ENCODE results near the gene COX4I1.

Gene COX4I1

GRCh38 chr16:85847036-85847435, 47.5 kb downstream of the COX4I1 start:
- DNase-seq (ENCODE audit: low read depth, low spot score): no peak
- H3K4me3 ChIP-seq (ENCODE audit: low read depth, low read length): no peak overlapping the region
- no peak for TF ChIP-seq CTCF (IDR thresholded peaks at IDR 0.05; ENCODE audit: low read depth, low read length)
- in situ Hi-C loops (cut with HindIII; ENCODE audit: low sequenced_read_pairs): no loop called here

- DNase-seq (ENCODE audit: low read depth, low spot score): no peak
- in situ Hi-C loops (cut with HindIII; ENCODE audit: low sequenced_read_pairs): no loop called here
- no peak for TF ChIP-seq CTCF (IDR thresholded peaks at IDR 0.05; ENCODE audit: low read depth, low read length)
- H3K4me3 ChIP-seq (ENCODE audit: low read depth, low read length): no peak overlapping the region
Observed at GRCh38 chr16:85847681-85848601, 48.4 kb downstream of the COX4I1 start.

GRCh38 chr16:85848986-85849385, 49.5 kb downstream of the COX4I1 start:
- in situ Hi-C loops (cut with HindIII; ENCODE audit: low sequenced_read_pairs): no loop called here
- H3K4me3 ChIP-seq (ENCODE audit: low read depth, low read length): no peak overlapping the region
- no peak for DNase-seq (ENCODE audit: low read depth, low spot score)
- no peak for TF ChIP-seq CTCF (IDR thresholded peaks at IDR 0.05; ENCODE audit: low read depth, low read length)

GRCh38 chr16:85849388-85849787, 49.9 kb downstream of the COX4I1 start:
- in situ Hi-C loops (cut with HindIII; ENCODE audit: low sequenced_read_pairs): no loop called here
- H3K4me3 ChIP-seq (ENCODE audit: low read depth, low read length): no peak overlapping the region
- no peak for TF ChIP-seq CTCF (IDR thresholded peaks at IDR 0.05; ENCODE audit: low read depth, low read length)
- no peak for DNase-seq (ENCODE audit: low read depth, low spot score)

- H3K4me3 ChIP-seq (ENCODE audit: low read depth, low read length): no peak overlapping the region
- in situ Hi-C loops (cut with HindIII; ENCODE audit: low sequenced_read_pairs): no loop called here
- DNase-seq (ENCODE audit: low read depth, low spot score): no peak
- TF ChIP-seq CTCF (IDR thresholded peaks at IDR 0.05; ENCODE audit: low read depth, low read length): no peak
Observed at GRCh38 chr16:85850344-85850880, 50.9 kb downstream of the COX4I1 start.

GRCh38 chr16:85851034-85851785, 51.7 kb downstream of the COX4I1 start:
- in situ Hi-C loops (cut with HindIII; ENCODE audit: low sequenced_read_pairs): no loop called here
- H3K4me3 ChIP-seq (ENCODE audit: low read depth, low read length): no peak overlapping the region
- no peak for TF ChIP-seq CTCF (IDR thresholded peaks at IDR 0.05; ENCODE audit: low read depth, low read length)
- no peak for DNase-seq (ENCODE audit: low read depth, low spot score)
